IPS-20b (cell line): Measurements from ENCODE around the gene CD34.

Source experiments
- H3K27ac ChIP-seq: one replicate; pipeline ENCODE4 v1.5.1; 2013; ENCODE audit warnings: low read length
- H3K27me3 ChIP-seq: 2 replicates; pipeline ENCODE4 v1.6.1; 2013; ENCODE audit warnings: mild to moderate bottlenecking, low read length, inconsistent platforms; ENCODE audit not compliant: insufficient read depth
- H3K36me3 ChIP-seq: 2 replicates; pipeline ENCODE4 v1.6.1; 2013; ENCODE audit warnings: low read depth, mild to moderate bottlenecking, inconsistent platforms, low read length, moderate library complexity; ENCODE audit not compliant: insufficient read depth
- H3K4me1 ChIP-seq: 2 replicates; pipeline ENCODE4 v1.6.1; 2013; ENCODE audit warnings: mild to moderate bottlenecking, control low read depth, inconsistent platforms, low read length, moderate library complexity; ENCODE audit not compliant: insufficient read depth
- H3K4me3 ChIP-seq: 2 replicates; pipeline ENCODE4 v1.5.1; 2013; ENCODE audit warnings: mild to moderate bottlenecking, low read length, inconsistent platforms
- H3K9ac ChIP-seq: 2 replicates; pipeline ENCODE4 v1.6.1; 2013; ENCODE audit warnings: low read depth, mild to moderate bottlenecking, inconsistent platforms, low read length, moderate library complexity
- H3K9me3 ChIP-seq: 2 replicates; pipeline ENCODE4 v1.6.1; 2013; ENCODE audit warnings: mild to moderate bottlenecking, low read depth, low read length, inconsistent platforms; ENCODE audit not compliant: insufficient read depth

CD34 gene

GRCh38 chr1:207858806-207859205, 52.1 kb downstream of the CD34 start:
- Histone ChIP-seq H3K4me1 (peaks cover 10% of the 10 kb centered on the region), H3K4me3 (no peak overlapping the region), H3K27me3 (no peaks in the 10 kb centered on the region), H3K9me3 (no peaks in the 10 kb centered on the region), H3K9ac (no peak overlapping the region), H3K27ac (no peak overlapping the region), H3K36me3 (no peaks in the 10 kb centered on the region)

GRCh38 chr1:207858281-207858680, 52.6 kb downstream of the CD34 start:
- Histone ChIP-seq H3K4me3 (no peak overlapping the region), H3K27me3 (no peaks in the 10 kb centered on the region), H3K36me3 (no peaks in the 10 kb centered on the region), H3K4me1 (peaks cover 11% of the 10 kb centered on the region), H3K27ac (no peak overlapping the region), H3K9ac (no peak overlapping the region), H3K9me3 (no peaks in the 10 kb centered on the region)

GRCh38 chr1:207857447-207857846, 53.5 kb downstream of the CD34 start:
- Histone ChIP-seq H3K9ac (no peak overlapping the region), H3K4me1 (peaks cover 14% of the 10 kb centered on the region), H3K27ac (no peak overlapping the region), H3K36me3 (no peaks in the 10 kb centered on the region), H3K4me3 (no peak overlapping the region), H3K27me3 (no peaks in the 10 kb centered on the region), H3K9me3 (no peaks in the 10 kb centered on the region)

GRCh38 chr1:207856276-207857023, 54.5 kb downstream of the CD34 start:
- Histone ChIP-seq H3K36me3 (no peaks in the 10 kb centered on the region), H3K4me1 (peaks cover 14% of the 10 kb centered on the region), H3K9ac (no peak overlapping the region), H3K27ac (no peak overlapping the region), H3K9me3 (no peaks in the 10 kb centered on the region), H3K4me3 (no peak overlapping the region), H3K27me3 (no peaks in the 10 kb centered on the region)

- no peak overlapping the region for H3K4me3 ChIP-seq
- no peak overlapping the region for H3K27ac ChIP-seq
- no peak overlapping the region for H3K9ac ChIP-seq
- H3K4me1 ChIP-seq, result peaks cover 12% of the 10 kb centered on the region
- no peaks in the 10 kb centered on the region for H3K9me3 ChIP-seq
- no peaks in the 10 kb centered on the region for H3K27me3 ChIP-seq
- no peaks in the 10 kb centered on the region for H3K36me3 ChIP-seq
Observed at GRCh38 chr1:207854001-207854400, 56.9 kb downstream of the CD34 start.

- Histone ChIP-seq H3K36me3 (no peaks in the 10 kb centered on the region), H3K9me3 (no peaks in the 10 kb centered on the region), H3K9ac (no peak overlapping the region), H3K27me3 (no peaks in the 10 kb centered on the region), H3K27ac (no peak overlapping the region), H3K4me1 (peaks cover 6% of the 10 kb centered on the region; the same call in 1 of the 2 replicates), H3K4me3 (no peak overlapping the region)
Observed at GRCh38 chr1:207853372-207853757, 57.6 kb downstream of the CD34 start.

- no peak overlapping the region for H3K4me3 ChIP-seq
- H3K9ac ChIP-seq, result no peak overlapping the region
- no peak overlapping the region for H3K27ac ChIP-seq
Observed at GRCh38 chr1:207852576-207853371, 58.2 kb downstream of the CD34 start.

GRCh38 chr1:207851696-207852095, 59.2 kb downstream of the CD34 start:
- Histone ChIP-seq H3K27ac (no peak overlapping the region), H3K27me3 (no peaks in the 10 kb centered on the region), H3K9ac (no peak overlapping the region), H3K9me3 (no peaks in the 10 kb centered on the region), H3K4me3 (no peak overlapping the region), H3K36me3 (no peaks in the 10 kb centered on the region), H3K4me1 (peaks cover 4% of the 10 kb centered on the region; the same call in 1 of the 2 replicates)

More at GRCh38 chr1:207852576-207853371, 58.2 kb downstream of the CD34 start:
- Histone ChIP-seq H3K36me3 (no peaks in the 10 kb centered on the region), H3K9me3 (no peaks in the 10 kb centered on the region), H3K27me3 (no peaks in the 10 kb centered on the region), H3K4me1 (peaks cover 4% of the 10 kb centered on the region; the same call in 1 of the 2 replicates)

GRCh38 chr1:207850621-207851407, 60.1 kb downstream of the CD34 start:
- Histone ChIP-seq H3K4me1 (peaks cover 4% of the 10 kb centered on the region; the same call in 1 of the 2 replicates), H3K4me3 (no peak overlapping the region), H3K9ac (no peak overlapping the region), H3K9me3 (no peaks in the 10 kb centered on the region), H3K27me3 (no peaks in the 10 kb centered on the region), H3K27ac (no peak overlapping the region), H3K36me3 (no peaks in the 10 kb centered on the region)

- H3K4me3 ChIP-seq, result no peak overlapping the region
- no peak overlapping the region for H3K9ac ChIP-seq
- H3K36me3 ChIP-seq, result no peaks in the 10 kb centered on the region
- H3K4me1 ChIP-seq, result peaks cover 4% of the 10 kb centered on the region; the same call in 1 of the 2 replicates
- no peaks in the 10 kb centered on the region for H3K9me3 ChIP-seq
- H3K27ac ChIP-seq, result no peak overlapping the region
- H3K27me3 ChIP-seq, result no peaks in the 10 kb centered on the region
Observed at GRCh38 chr1:207849646-207850045, 61.3 kb downstream of the CD34 start.

GRCh38 chr1:207849016-207849415, 61.9 kb downstream of the CD34 start:
- H3K9me3 ChIP-seq, result no peaks in the 10 kb centered on the region
- no peak overlapping the region for H3K4me3 ChIP-seq
- no peak overlapping the region for H3K9ac ChIP-seq
- H3K4me1 ChIP-seq, result peaks cover 4% of the 10 kb centered on the region; the same call in 1 of the 2 replicates
- no peaks in the 10 kb centered on the region for H3K36me3 ChIP-seq
- no peak overlapping the region for H3K27ac ChIP-seq
- no peaks in the 10 kb centered on the region for H3K27me3 ChIP-seq
